Prostate gland (tissue), 2 donors: Measurements from ENCODE around the gene EIF4H.
"Not testable (repeated sequence)": the region's sequence is repeated elsewhere in the genome, so short reads cannot be mapped to it uniquely, and the experiment has no call there.

Experiments
- CTCF ChIP-seq, 4 experiments: fragments of 200-600 bp in 2 of 4; fragments of 450-650 bp in 2 of 4; sonication (generic) in 2 of 4; IDR thresholded peaks; 1 replicate in 3 of 4; 2 replicates in 1 of 4; pipeline ENCODE4 v1.5.1; 2016 to 2019; ENCODE audit warnings: antibody characterized with exemption in 4 of 4, mild to moderate bottlenecking in 2 of 4, moderate library complexity in 2 of 4
- POLR2AphosphoS5 ChIP-seq: sonication (generic); formaldehyde crosslinking; IDR thresholded peaks from one replicate; pipeline ENCODE4 v1.6.1; 2017; ENCODE audit warnings: antibody characterized with exemption

GRCh38 chr7:74224907-74225306 lies 50.8 kb downstream of the EIF4H start:
- TF ChIP-seq POLR2AphosphoS5; CTCF (IDR thresholded peaks at IDR 0.05): not testable (repeated sequence)
